ENCODE results near the gene FBLN7. TPM values are rescaled to one million over a fixed set of nuclear protein-coding genes. Genes with fewer than 3 reads are reported as not detected.

FBLN7 gene
- total RNA-seq, 1 experiment from 2014 or later = 0.70 TPM

DNA sequence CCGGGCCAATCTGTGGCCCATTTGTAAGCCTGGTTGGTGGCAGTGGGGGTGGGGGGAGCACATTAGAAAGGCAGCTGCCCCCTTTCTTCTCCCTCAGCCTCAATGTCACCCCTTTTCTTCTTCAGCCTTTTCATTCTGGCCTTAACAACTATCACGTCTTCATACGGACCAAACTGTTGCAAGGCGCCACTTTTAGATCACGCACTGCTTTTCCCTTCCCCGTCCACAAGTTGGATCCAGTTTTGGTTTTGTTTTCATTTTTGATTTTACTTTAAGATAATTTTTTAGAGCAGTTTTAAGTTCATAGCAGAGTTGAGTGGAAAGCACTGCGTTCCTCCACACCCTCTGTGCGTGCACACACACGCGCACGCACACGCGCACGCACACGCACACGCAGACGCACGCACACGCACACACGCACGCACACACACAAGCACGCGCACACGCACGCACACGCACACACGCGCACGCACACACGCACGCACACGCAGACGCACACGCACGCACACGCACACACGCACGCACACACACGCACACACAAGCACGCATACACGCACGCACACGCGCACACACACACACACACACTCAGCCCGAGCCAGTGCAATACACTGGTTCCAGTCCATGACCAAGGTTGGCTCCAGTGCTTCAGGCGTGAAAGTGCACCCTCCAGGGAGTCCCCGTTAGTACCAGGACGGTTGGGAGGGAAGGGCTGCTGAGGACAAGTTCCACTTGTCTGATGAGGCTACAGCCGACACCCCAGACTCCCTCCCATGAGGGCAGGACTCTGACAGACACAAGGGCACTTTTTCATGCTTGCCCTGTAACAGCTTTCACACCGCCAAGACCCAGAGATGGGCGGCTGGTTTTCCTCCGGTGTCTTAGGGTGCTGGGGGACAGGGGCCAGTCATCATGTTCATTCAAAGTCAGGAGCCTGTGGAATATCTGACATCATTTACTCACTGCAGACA lies 22.4 kb downstream of the FBLN7 start:
- no peaks in the 10 kb centered on the region for H3K27me3 ChIP-seq (ENCODE audit: insufficient read depth, low read depth)
- H3K4me1 ChIP-seq (replicated peaks; ENCODE audit: insufficient read depth) = no peaks in the 10 kb centered on the region
- no peak for DNase-seq
- no peak overlapping the region for H3K27ac ChIP-seq
- ChIA-PET POLR2A (ENCODE audit: unreplicated experiment) (no interaction called here), CTCF (no interaction called here)
- no peaks in the 10 kb centered on the region for H3K79me2 ChIP-seq (ENCODE audit: low read depth)
- no peaks in the 10 kb centered on the region for H3K9me3 ChIP-seq (ENCODE audit: insufficient read depth, low read depth)
- no peak for TF ChIP-seq EZH2 (IDR thresholded peaks at IDR 0.05; ENCODE audit: low read depth)
- TF ChIP-seq, protein P1, sequence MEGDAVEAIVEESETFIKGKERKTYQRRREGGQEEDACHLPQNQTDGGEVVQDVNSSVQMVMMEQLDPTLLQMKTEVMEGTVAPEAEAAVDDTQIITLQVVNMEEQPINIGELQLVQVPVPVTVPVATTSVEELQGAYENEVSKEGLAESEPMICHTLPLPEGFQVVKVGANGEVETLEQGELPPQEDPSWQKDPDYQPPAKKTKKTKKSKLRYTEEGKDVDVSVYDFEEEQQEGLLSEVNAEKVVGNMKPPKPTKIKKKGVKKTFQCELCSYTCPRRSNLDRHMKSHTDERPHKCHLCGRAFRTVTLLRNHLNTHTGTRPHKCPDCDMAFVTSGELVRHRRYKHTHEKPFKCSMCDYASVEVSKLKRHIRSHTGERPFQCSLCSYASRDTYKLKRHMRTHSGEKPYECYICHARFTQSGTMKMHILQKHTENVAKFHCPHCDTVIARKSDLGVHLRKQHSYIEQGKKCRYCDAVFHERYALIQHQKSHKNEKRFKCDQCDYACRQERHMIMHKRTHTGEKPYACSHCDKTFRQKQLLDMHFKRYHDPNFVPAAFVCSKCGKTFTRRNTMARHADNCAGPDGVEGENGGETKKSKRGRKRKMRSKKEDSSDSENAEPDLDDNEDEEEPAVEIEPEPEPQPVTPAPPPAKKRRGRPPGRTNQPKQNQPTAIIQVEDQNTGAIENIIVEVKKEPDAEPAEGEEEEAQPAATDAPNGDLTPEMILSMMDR (conservative IDR thresholded peaks at IDR 0.05) = no peak
- no peak overlapping the region for H3K4me3 ChIP-seq
- no peaks in the 10 kb centered on the region for H3K9me2 ChIP-seq (ENCODE audit: insufficient read depth)
- BruUV-seq (replicated peaks) = no TSS peak
- no peaks in the 10 kb centered on the region for H4K20me1 ChIP-seq (ENCODE audit: insufficient read depth)
- intact Hi-C loops (cut with micrococcal nuclease; ENCODE audit: unreplicated experiment) = no loop called here
- no peak overlapping the region for H2AFZ ChIP-seq
- no peak overlapping the region for H3K4me2 ChIP-seq
- H3K36me3 ChIP-seq (ENCODE audit: low read depth) = no peaks in the 10 kb centered on the region
- H3F3A ChIP-seq (ENCODE audit: insufficient read depth, low read depth) = no peaks in the 10 kb centered on the region

DNA sequence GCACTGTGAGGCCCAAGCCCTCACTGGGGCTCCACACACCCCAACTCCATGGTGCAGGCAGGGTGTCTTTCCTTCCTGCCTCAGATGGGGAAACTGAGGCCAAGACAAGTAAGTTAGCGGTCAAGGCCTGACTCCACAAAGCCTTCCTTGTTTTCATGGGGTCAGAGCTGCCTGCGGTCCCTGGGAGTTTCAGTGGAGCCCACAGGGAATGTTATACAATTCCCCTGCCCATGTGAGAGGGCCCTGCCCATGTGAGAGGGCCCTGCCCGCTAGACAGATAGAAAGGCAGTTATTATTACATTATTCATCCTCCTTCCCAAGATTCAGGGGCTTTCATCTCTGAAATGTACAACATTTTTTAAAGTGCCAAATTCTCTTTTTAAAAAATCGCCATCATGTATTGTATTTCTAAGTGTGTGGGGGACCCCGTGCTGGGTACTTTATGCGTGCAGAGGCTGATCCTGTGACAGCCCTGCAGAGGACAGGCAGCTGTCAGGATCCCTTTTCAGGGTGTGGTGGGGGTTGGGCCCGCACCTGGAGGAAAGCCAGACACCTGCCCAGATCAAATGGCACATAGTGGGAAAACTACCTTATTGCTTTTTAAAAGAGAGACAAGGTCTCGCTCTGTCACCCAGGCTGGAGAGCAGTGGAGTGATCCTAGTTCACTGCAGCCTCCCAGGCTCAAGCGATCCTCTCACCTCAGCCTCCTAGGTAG lies 23.4 kb downstream of the FBLN7 start:
- DNase-seq = no peak
- no peaks in the 10 kb centered on the region for H3F3A ChIP-seq (ENCODE audit: insufficient read depth, low read depth)
- H3K36me3 ChIP-seq (ENCODE audit: low read depth) = no peaks in the 10 kb centered on the region
- no peaks in the 10 kb centered on the region for H3K79me2 ChIP-seq (ENCODE audit: low read depth)
- H3K9me3 ChIP-seq (ENCODE audit: insufficient read depth, low read depth) = no peaks in the 10 kb centered on the region
- no peak overlapping the region for H3K27ac ChIP-seq
- H3K4me2 ChIP-seq = no peak overlapping the region
- no peak overlapping the region for H2AFZ ChIP-seq
- intact Hi-C loops (cut with micrococcal nuclease; ENCODE audit: unreplicated experiment) = no loop called here
- H3K27me3 ChIP-seq (ENCODE audit: insufficient read depth, low read depth) = no peaks in the 10 kb centered on the region
- no peaks in the 10 kb centered on the region for H3K4me1 ChIP-seq (replicated peaks; ENCODE audit: insufficient read depth)
- H3K9me2 ChIP-seq (ENCODE audit: insufficient read depth) = no peaks in the 10 kb centered on the region
- ChIA-PET POLR2A (ENCODE audit: unreplicated experiment) (no interaction called here), CTCF (no interaction called here)
- no peak overlapping the region for H3K4me3 ChIP-seq
- no peaks in the 10 kb centered on the region for H4K20me1 ChIP-seq (ENCODE audit: insufficient read depth)
- no TSS peak for BruUV-seq (replicated peaks)
- TF ChIP-seq, protein P1 (conservative IDR thresholded peaks at IDR 0.05) = no peak
- no peak for TF ChIP-seq EZH2 (IDR thresholded peaks at IDR 0.05; ENCODE audit: low read depth)

DNA sequence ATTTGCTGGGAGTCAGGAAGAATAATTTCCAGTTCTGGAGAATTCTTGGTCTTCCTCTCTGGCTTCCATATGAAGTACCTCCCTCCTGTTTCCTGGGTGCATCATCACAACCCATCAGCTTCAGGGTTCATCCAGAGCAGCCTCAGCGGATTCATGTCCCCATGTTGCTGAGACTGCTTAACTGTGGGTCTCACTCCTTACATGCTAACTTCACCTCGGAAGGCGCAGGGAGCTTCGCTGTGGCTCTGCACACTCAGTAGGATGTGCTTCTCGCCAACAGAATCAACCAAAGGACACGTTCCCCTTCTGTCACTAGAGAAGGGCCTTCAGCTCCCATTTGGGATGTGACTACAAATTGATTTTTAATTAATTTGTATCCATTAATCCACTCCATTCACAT lies 24.2 kb downstream of the FBLN7 start:
- BruUV-seq (replicated peaks) = no TSS peak
- POLR2A ChIA-PET (ENCODE audit: unreplicated experiment) = no interaction called here
- Histone ChIP-seq H3F3A (ENCODE audit: insufficient read depth, low read depth) (no peaks in the 10 kb centered on the region), H3K9me2 (ENCODE audit: insufficient read depth) (no peaks in the 10 kb centered on the region), H2AFZ (no peak overlapping the region), H3K79me2 (ENCODE audit: low read depth) (no peaks in the 10 kb centered on the region), H3K9me3 (ENCODE audit: insufficient read depth, low read depth) (no peaks in the 10 kb centered on the region), H3K4me1 (replicated peaks; ENCODE audit: insufficient read depth) (no peaks in the 10 kb centered on the region), H3K4me3 (no peak overlapping the region), H3K27me3 (ENCODE audit: insufficient read depth, low read depth) (no peaks in the 10 kb centered on the region), H4K20me1 (ENCODE audit: insufficient read depth) (no peaks in the 10 kb centered on the region), H3K4me2 (no peak overlapping the region), H3K36me3 (ENCODE audit: low read depth) (no peaks in the 10 kb centered on the region), H3K27ac (no peak overlapping the region)
- intact Hi-C loops (cut with micrococcal nuclease; ENCODE audit: unreplicated experiment) = no loop called here
- CTCF ChIA-PET = no interaction called here
- no peak for DNase-seq
- TF ChIP-seq EZH2 (IDR thresholded peaks at IDR 0.05; ENCODE audit: low read depth) = no peak
- TF ChIP-seq, protein P1 (conservative IDR thresholded peaks at IDR 0.05) = no peak

Measured in PC-9 (cell line).